Osteocyte (in vitro differentiated cells): Measurements from ENCODE around the gene MAP2K6. TPM values are rescaled to one million over a fixed set of nuclear protein-coding genes. Genes with fewer than 3 reads are reported as not detected.

Experiments used
- DNase-seq: peaks from one replicate; pipeline ENCODE4 v3.0.0; 2021; ENCODE audit warnings: mixed read lengths; ENCODE audit not compliant: unreplicated experiment; ENCODE audit errors: extremely low spot score
- H3K27ac Mint-ChIP-seq: one replicate; pipeline ENCODE4 v1.8.0; 2021; ENCODE audit warnings: mild to moderate bottlenecking, mixed read lengths; ENCODE audit not compliant: unreplicated experiment
- H3K27me3 Mint-ChIP-seq: one replicate; pipeline ENCODE4 v1.8.0; 2021; ENCODE audit warnings: mixed read lengths; ENCODE audit not compliant: unreplicated experiment
- H3K36me3 Mint-ChIP-seq: one replicate; pipeline ENCODE4 v1.8.0; 2021; ENCODE audit warnings: mixed read lengths; ENCODE audit not compliant: unreplicated experiment
- H3K4me1 Mint-ChIP-seq: one replicate; pipeline ENCODE4 v1.8.0; 2021; ENCODE audit warnings: mixed read lengths; ENCODE audit not compliant: unreplicated experiment
- H3K4me3 Mint-ChIP-seq: one replicate; pipeline ENCODE4 v1.8.0; 2021; ENCODE audit warnings: mild to moderate bottlenecking, moderate library complexity, mixed read lengths; ENCODE audit not compliant: unreplicated experiment
- H3K9me3 Mint-ChIP-seq: one replicate; pipeline ENCODE4 v1.8.0; 2021; ENCODE audit warnings: mixed read lengths; ENCODE audit not compliant: unreplicated experiment
- CTCF ChIP-seq: fragments of 200-600 bp; sonication (generic); IDR thresholded peaks from 2 replicates; pipeline ENCODE4 v1.5.0; 2021; ENCODE audit warnings: antibody characterized with exemption, mild to moderate bottlenecking, moderate library complexity
- total RNA-seq: library from RNA; stranded (reverse); gene quantifications from 2 replicates; pipeline ENCODE4 v1.2.1, GENCODE V29; 2021

Gene MAP2K6
- total RNA-seq, 1 donor from 2014 or later, result 2.8 TPM

GRCh38 chr17:69425978-69426377, 11.5 kb downstream of the MAP2K6 start:
- H3K4me1 Mint-ChIP-seq, result peaks cover 4% of the 10 kb centered on the region
- TF ChIP-seq CTCF, result no peak
- no peaks in the 10 kb centered on the region for H3K27me3 Mint-ChIP-seq
- DNase-seq, result no peak
- no peak overlapping the region for H3K4me3 Mint-ChIP-seq
- no peaks in the 10 kb centered on the region for H3K36me3 Mint-ChIP-seq
- no peak overlapping the region for H3K27ac Mint-ChIP-seq
- H3K9me3 Mint-ChIP-seq, result no peaks in the 10 kb centered on the region

GRCh38 chr17:69427486-69428197, 13.1 kb downstream of the MAP2K6 start:
- no peak for TF ChIP-seq CTCF
- DNase-seq, result no peak
- Mint-ChIP-seq H3K4me3 (no peak overlapping the region), H3K36me3 (no peaks in the 10 kb centered on the region), H3K4me1 (peaks cover 4% of the 10 kb centered on the region), H3K27ac (no peak overlapping the region), H3K9me3 (no peaks in the 10 kb centered on the region), H3K27me3 (no peaks in the 10 kb centered on the region)

GRCh38 chr17:69428252-69428980, 13.9 kb downstream of the MAP2K6 start:
- H3K27ac Mint-ChIP-seq, result no peak overlapping the region
- H3K27me3 Mint-ChIP-seq, result no peaks in the 10 kb centered on the region
- H3K9me3 Mint-ChIP-seq, result no peaks in the 10 kb centered on the region
- H3K36me3 Mint-ChIP-seq, result no peaks in the 10 kb centered on the region
- H3K4me3 Mint-ChIP-seq, result no peak overlapping the region
- TF ChIP-seq CTCF, result no peak
- peaks cover 3% of the 10 kb centered on the region for H3K4me1 Mint-ChIP-seq
- DNase-seq, result no peak

- Mint-ChIP-seq H3K27ac (no peak overlapping the region), H3K4me3 (no peak overlapping the region), H3K27me3 (no peaks in the 10 kb centered on the region), H3K4me1 (peaks cover 7% of the 10 kb centered on the region), H3K36me3 (no peaks in the 10 kb centered on the region), H3K9me3 (no peaks in the 10 kb centered on the region)
- DNase-seq, result no peak
- TF ChIP-seq CTCF, result no peak
Observed at GRCh38 chr17:69430488-69430887, 16.0 kb downstream of the MAP2K6 start.

- H3K9me3 Mint-ChIP-seq, result no peaks in the 10 kb centered on the region
- DNase-seq, result no peak
- H3K27me3 Mint-ChIP-seq, result no peaks in the 10 kb centered on the region
- peaks cover 7% of the 10 kb centered on the region for H3K4me1 Mint-ChIP-seq
- H3K36me3 Mint-ChIP-seq, result no peaks in the 10 kb centered on the region
- TF ChIP-seq CTCF, result no peak
- no peak overlapping the region for H3K27ac Mint-ChIP-seq
- no peak overlapping the region for H3K4me3 Mint-ChIP-seq
Observed at GRCh38 chr17:69431835-69432234, 17.3 kb downstream of the MAP2K6 start.
